Prostate gland (tissue), 2 donors: ENCODE data around the gene SLC24A4.

Experiments
- CTCF ChIP-seq, 4 experiments: fragments of 200-600 bp in 2 of 4; fragments of 450-650 bp in 2 of 4; sonication (generic) in 2 of 4; IDR thresholded peaks; 1 replicate in 3 of 4; 2 replicates in 1 of 4; pipeline ENCODE4 v1.5.1; 2016 to 2019; ENCODE audit warnings: antibody characterized with exemption in 4 of 4, mild to moderate bottlenecking in 2 of 4, moderate library complexity in 2 of 4
- POLR2A ChIP-seq: fragments of 450-650 bp; IDR thresholded peaks from one replicate; pipeline ENCODE4 v1.6.1; 2016; ENCODE audit warnings: antibody characterized with exemption, mild to moderate bottlenecking
- POLR2AphosphoS5 ChIP-seq: sonication (generic); formaldehyde crosslinking; IDR thresholded peaks from one replicate; pipeline ENCODE4 v1.6.1; 2017; ENCODE audit warnings: antibody characterized with exemption

GRCh38 chr14:92528486-92529100 lies 205.6 kb downstream of the SLC24A4 start:
- TF ChIP-seq CTCF (IDR thresholded peaks at IDR 0.05): no peak
- no peak for TF ChIP-seq POLR2A
- TF ChIP-seq POLR2AphosphoS5: no peak
